HT-29 (cell line): Measurements from ENCODE around the gene TNIP3. TPM values are rescaled to one million over a fixed set of nuclear protein-coding genes. Genes with fewer than 3 reads are reported as not detected.

Source experiments
- DNase-seq: peaks from one replicate; pipeline ENCODE4 v3.0.0-alpha.2; 2015; ENCODE audit warnings: low spot score
- small RNA-seq: library from RNA; depleted of rRNA; stranded (forward); fragments of <200 nt; gene quantifications from one replicate; pipeline ENCODE3, GENCODE V24; 2014
- total RNA-seq: library from RNA; depleted of rRNA; stranded (reverse); fragments of >200 nt; shearing (Covaris generic); gene quantifications from 2 replicates; pipeline ENCODE4 v1.2.3, GENCODE V29; 2014; rRNA removed

TNIP3 gene
- total RNA-seq, 1 experiment from 2014 or later, result not detected

DNA sequence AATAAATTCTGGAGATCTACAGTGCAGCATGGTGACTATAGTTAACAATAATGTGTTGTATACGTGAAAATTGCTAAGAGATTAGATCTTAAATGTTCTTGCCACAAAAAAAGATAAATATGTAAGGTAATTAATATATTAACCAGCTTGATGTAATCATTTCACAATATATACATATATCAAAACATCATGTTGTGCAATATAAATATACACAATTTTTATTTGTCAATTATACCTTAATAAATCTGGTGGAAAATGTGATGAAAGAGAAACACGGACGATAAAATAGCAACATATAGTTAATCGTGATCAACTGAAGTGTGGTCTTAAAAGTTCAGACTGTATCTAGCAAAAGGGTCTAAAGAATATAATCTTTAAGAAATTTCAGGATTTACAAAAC, 75.3 kb downstream of the TNIP3 start:
- no peak for DNase-seq

Small RNA genes within 50 kb of the gene (small RNA-seq; reads per million reads assigned to genes)
- not detected for gene RNU6-948P

Other genes with a start within 250 kb of the TNIP3 start
- 7.8 and 8.1 TPM in 2 replicates for gene PRDM5, start 241.6 kb downstream of the TNIP3 start, total RNA-seq
- gene NDNF, start 91.8 kb downstream of the TNIP3 start, total RNA-seq, result 0.64 TPM in 1 of 2 replicates, not detected in the other
- gene QRFPR, start 216.7 kb upstream of the TNIP3 start, total RNA-seq, result not detected in 2 replicates